ENCODE results near the gene ANKS6.

ANKS6 gene

GRCh38 chr9:98815391-98815951 lies 19.1 kb upstream of the ANKS6 start:
- no peak for DNase-seq (ENCODE audit: low read depth in 2 of 2)

- DNase-seq (ENCODE audit: low read depth in 2 of 2), result no peak
Measured at GRCh38 chr9:98811051-98811650, 14.8 kb upstream of the ANKS6 start.

- DNase-seq (ENCODE audit: low read depth in 2 of 2), result no peak
Measured at GRCh38 chr9:98810102-98810842, 13.9 kb upstream of the ANKS6 start.

GRCh38 chr9:98809311-98810101 lies 13.2 kb upstream of the ANKS6 start:
- no peak for DNase-seq (ENCODE audit: low read depth in 2 of 2)

- no peak for DNase-seq (ENCODE audit: low read depth in 2 of 2)
Measured at GRCh38 chr9:98808875-98809274, 12.5 kb upstream of the ANKS6 start.

GRCh38 chr9:98808411-98808815 lies 12.1 kb upstream of the ANKS6 start:
- no peak for DNase-seq (ENCODE audit: low read depth in 2 of 2)

- peak in 1 of 2 experiments; percentile 27 for DNase-seq (ENCODE audit: low read depth in 2 of 2)
Measured at GRCh38 chr9:98807814-98808195, 11.4 kb upstream of the ANKS6 start.

- DNase-seq (ENCODE audit: low read depth in 2 of 2), result peak in 1 of 2 experiments; percentile 48
Measured at GRCh38 chr9:98807070-98807813, 10.9 kb upstream of the ANKS6 start, which contains the start of gene GALNT12. GALNT12 (plus strand) TSS chr9:98807670; CDS start chr9:98807699, 29 bp downstream.

GRCh38 chr9:98806394-98807035 lies 10.2 kb upstream of the ANKS6 start:
- no peak for DNase-seq (ENCODE audit: low read depth in 2 of 2)

GRCh38 chr9:98805506-98806272 lies 9.3 kb upstream of the ANKS6 start:
- no peak for DNase-seq (ENCODE audit: low read depth in 2 of 2)

- DNase-seq (ENCODE audit: low read depth in 2 of 2), result no peak
Measured at GRCh38 chr9:98804083-98804482, 7.7 kb upstream of the ANKS6 start.

GRCh38 chr9:98801969-98802371 lies 5.6 kb upstream of the ANKS6 start:
- DNase-seq (ENCODE audit: low read depth in 2 of 2), result no peak

- no peak for DNase-seq (ENCODE audit: low read depth in 2 of 2)
Measured at GRCh38 chr9:98801561-98801960, 5.2 kb upstream of the ANKS6 start.

- DNase-seq (ENCODE audit: low read depth in 2 of 2), result no peak
Measured at GRCh38 chr9:98798254-98798653, 1.9 kb upstream of the ANKS6 start.

GRCh38 chr9:98797491-98797890 lies 1.1 kb upstream of the ANKS6 start:
- DNase-seq (ENCODE audit: low read depth in 2 of 2), result no peak

GRCh38 chr9:98795970-98796363 lies 388 bp downstream of the ANKS6 start:
- no peak for DNase-seq (ENCODE audit: low read depth in 2 of 2)

- DNase-seq (ENCODE audit: low read depth in 2 of 2), result no peak
Measured at GRCh38 chr9:98795295-98795955, 930 bp downstream of the ANKS6 start.

GRCh38 chr9:98794802-98795201 lies 1.6 kb downstream of the ANKS6 start:
- no peak for DNase-seq (ENCODE audit: low read depth in 2 of 2)

- no peak for DNase-seq (ENCODE audit: low read depth in 2 of 2)
Measured at GRCh38 chr9:98793031-98793430, 3.3 kb downstream of the ANKS6 start.

All from stimulated activated CD4-positive, alpha-beta T cell treated with anti-CD3 and anti-CD28 coated beads, Interleukin-12 subunit alpha, Interleukin-12 subunit beta, amount 100 ng/mL, for 24 hours (primary cell).